ENCODE measurements around the gene PRR20G. TPM values are rescaled to one million over a fixed set of nuclear protein-coding genes. Genes with fewer than 3 reads are reported as not detected.

The PRR20G gene
- total RNA-seq (2014; rRNA removed; shearing (Covaris generic)) (not detected in 2 replicates), polyA plus RNA-seq (2016; fragmentation: Nextera tagmentation; extraction: Ambion mirVana) (0.21 and 0.39 TPM in 2 replicates)
- long read RNA-seq = 0 reads

- Mint-ChIP-seq H3K27me3 (ENCODE audit: insufficient read depth, low read depth, poor library complexity) (peaks cover 2% of the 10 kb centered on the region), H3K4me3 (no peak within 1 kb of the TSS), H3K27ac (no peak within 1 kb of the TSS), H3K4me1 (peaks cover 2% of the 10 kb centered on the region; the same call in 1 of the 3 replicates), H3K36me3 (ENCODE audit: low read depth) (no peaks in the 10 kb centered on the region), H3K9me3 (peaks cover 13% of the 10 kb centered on the region)
- TF ChIP-seq CTCF (conservative IDR thresholded peaks at IDR 0.05; ENCODE audit: low read depth in 2 of 2) (peak; percentile 18 to 56; a peak in 2 of 4 replicates), EZH2 (IDR thresholded peaks at IDR 0.05; ENCODE audit: low read depth, unreplicated experiment) (no peak), POLR2AphosphoS5 (IDR thresholded peaks at IDR 0.05; ENCODE audit: low read depth) (no peak)
- Histone ChIP-seq H3K36me3 (ENCODE audit: insufficient read depth) (no peaks in the 10 kb centered on the region), H3K4me1 (ENCODE audit: insufficient read depth) (no peaks in the 10 kb centered on the region), H3K4me2 (no peak within 1 kb of the TSS), H3K79me2 (replicated peaks; ENCODE audit: insufficient read depth) (no peaks in the 10 kb centered on the region), H4K20me1 (replicated peaks; ENCODE audit: insufficient read depth) (no peaks in the 10 kb centered on the region), H3K4me3 (no peak within 1 kb of the TSS), H3K9me2 (ENCODE audit: insufficient read depth) (no peaks in the 10 kb centered on the region), H3K27me3 (ENCODE audit: insufficient read depth) (no peaks in the 10 kb centered on the region), H2AFZ (no peak within 1 kb of the TSS), H3K27ac (ENCODE audit: low read depth) (no peak within 1 kb of the TSS), H3F3A (replicated peaks; ENCODE audit: low read depth) (no peaks in the 10 kb centered on the region)
- DNase-seq (ENCODE audit: low spot score) = peak; percentile 53
- peak; percentile 69 for ATAC-seq
These were observed at the start of gene PRR20G for GRCh38 chr3:127287840-127288239. Gene PRR20G, minus strand, starts transcription at chr3:127288046. Its CDS starts 681 bp downstream, at chr3:127287365.

- DNase-seq (ENCODE audit: low spot score) = no peak
- no peak for ATAC-seq
- Histone ChIP-seq H3K36me3 (ENCODE audit: insufficient read depth) (no peaks in the 10 kb centered on the region), H3K4me1 (ENCODE audit: insufficient read depth) (no peaks in the 10 kb centered on the region), H3K27me3 (ENCODE audit: insufficient read depth) (peaks cover 11% of the 10 kb centered on the region), H3F3A (replicated peaks; ENCODE audit: low read depth) (0 out of 2 replicates have a peak, but pooled peaks cover 4% of the 10 kb centered on the region), H3K9me2 (ENCODE audit: insufficient read depth) (0 out of 2 replicates have a peak, but pooled peaks cover 6% of the 10 kb centered on the region), H3K4me2 (no peak overlapping the region), H2AFZ (no peak overlapping the region), H3K4me3 (no peak overlapping the region), H3K27ac (ENCODE audit: low read depth) (no peak overlapping the region), H3K79me2 (replicated peaks; ENCODE audit: insufficient read depth) (no peaks in the 10 kb centered on the region), H4K20me1 (replicated peaks; ENCODE audit: insufficient read depth) (no peaks in the 10 kb centered on the region)
- no peak overlapping the region for H3K27ac Mint-ChIP-seq
- no peaks in the 10 kb centered on the region for H3K4me1 Mint-ChIP-seq
- H3K36me3 Mint-ChIP-seq (ENCODE audit: low read depth) = no peaks in the 10 kb centered on the region
- H3K9me3 Mint-ChIP-seq = peaks cover 27% of the 10 kb centered on the region
- H3K4me3 Mint-ChIP-seq = no peak overlapping the region
- H3K27me3 Mint-ChIP-seq (ENCODE audit: insufficient read depth, low read depth, poor library complexity) = peaks cover 9% of the 10 kb centered on the region
- TF ChIP-seq ZNF114 (CRISPR knock-in tag; IDR thresholded peaks at IDR 0.05) (no peak), ZNF462 (CRISPR knock-in tag; IDR thresholded peaks at IDR 0.05) (no peak), EZH2phosphoT487 (IDR thresholded peaks at IDR 0.05; ENCODE audit: unreplicated experiment) (no peak), CTCF (conservative IDR thresholded peaks at IDR 0.05; ENCODE audit: low read depth in 2 of 2) (no peak), ZNF331 (CRISPR knock-in tag; IDR thresholded peaks at IDR 0.05; ENCODE audit: low read depth) (no peak)
- TF ChIP-seq, protein P1, sequence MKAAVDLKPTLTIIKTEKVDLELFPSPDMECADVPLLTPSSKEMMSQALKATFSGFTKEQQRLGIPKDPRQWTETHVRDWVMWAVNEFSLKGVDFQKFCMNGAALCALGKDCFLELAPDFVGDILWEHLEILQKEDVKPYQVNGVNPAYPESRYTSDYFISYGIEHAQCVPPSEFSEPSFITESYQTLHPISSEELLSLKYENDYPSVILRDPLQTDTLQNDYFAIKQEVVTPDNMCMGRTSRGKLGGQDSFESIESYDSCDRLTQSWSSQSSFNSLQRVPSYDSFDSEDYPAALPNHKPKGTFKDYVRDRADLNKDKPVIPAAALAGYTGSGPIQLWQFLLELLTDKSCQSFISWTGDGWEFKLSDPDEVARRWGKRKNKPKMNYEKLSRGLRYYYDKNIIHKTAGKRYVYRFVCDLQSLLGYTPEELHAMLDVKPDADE (IDR thresholded peaks at IDR 0.05) = no peak
These were observed 49.2 kb upstream of the PRR20G start for GRCh38 chr3:127337001-127337400.

Measured in GM23338 (cell line).